Astrocyte (in vitro differentiated cells and primary cell): ENCODE results near the gene CERS5. TPM values are rescaled to one million over a fixed set of nuclear protein-coding genes. Genes with fewer than 3 reads are reported as not detected.

ENCODE experiments used
- DNase-seq: peaks from one replicate; pipeline ENCODE4 v3.0.0-alpha.2; 2010; ENCODE audit warnings: low read depth
- FAIRE-seq: peaks from 2 replicates; lab custom pipeline; 2011; peaks lifted over from hg19 to GRCh38; lab: Jason Lieb, UNC
- H2AFZ ChIP-seq: 2 replicates; pipeline ENCODE4 v1.6.0; 2012; ENCODE audit warnings: low read depth, low read length, inconsistent platforms
- H3K27ac ChIP-seq: 2 replicates; pipeline ENCODE4 v1.5.1; 2011; ENCODE audit warnings: low read depth, low read length, inconsistent platforms
- H3K27me3 ChIP-seq: 2 replicates; pipeline ENCODE4 v1.6.0; 2011; ENCODE audit warnings: low read length, inconsistent platforms; ENCODE audit not compliant: insufficient read depth
- H3K36me3 ChIP-seq: 2 replicates; pipeline ENCODE4 v1.5.1; 2011; ENCODE audit warnings: low read length, inconsistent platforms; ENCODE audit not compliant: insufficient read depth
- H3K4me1 ChIP-seq: 2 replicates; pipeline ENCODE4 v1.5.1; 2011; ENCODE audit warnings: low read length, inconsistent platforms; ENCODE audit not compliant: insufficient read depth
- H3K4me2 ChIP-seq: 2 replicates; pipeline ENCODE4 v1.6.0; 2012; ENCODE audit warnings: low read length, inconsistent platforms
- H3K4me3 ChIP-seq: 2 replicates; pipeline ENCODE4 v1.5.1; 2011; ENCODE audit warnings: low read depth, mild to moderate bottlenecking, low read length, inconsistent platforms; ENCODE audit not compliant: insufficient read depth
- H3K79me2 ChIP-seq: 2 replicates; pipeline ENCODE4 v1.6.0; 2012; ENCODE audit warnings: mild to moderate bottlenecking, low read length, inconsistent platforms; ENCODE audit not compliant: insufficient read depth
- H3K9ac ChIP-seq: 2 replicates; pipeline ENCODE4 v1.6.0; 2012; ENCODE audit warnings: mild to moderate bottlenecking, low read length, inconsistent platforms
- H3K9me3 ChIP-seq: 2 replicates; pipeline ENCODE4 v1.5.1; 2012; ENCODE audit warnings: low read depth, mild to moderate bottlenecking, low read length, inconsistent platforms; ENCODE audit not compliant: insufficient read depth
- H4K20me1 ChIP-seq: 2 replicates; pipeline ENCODE4 v1.6.0; 2012; ENCODE audit warnings: low read length, inconsistent platforms; ENCODE audit not compliant: insufficient read depth
- H3K27ac Mint-ChIP-seq: one replicate; pipeline ENCODE4 v1.8.0; 2021; ENCODE audit warnings: mild to moderate bottlenecking, mixed read lengths; ENCODE audit not compliant: unreplicated experiment
- H3K27me3 Mint-ChIP-seq: one replicate; pipeline ENCODE4 v1.8.0; 2021; ENCODE audit warnings: low read depth, mixed read lengths; ENCODE audit not compliant: unreplicated experiment
- H3K36me3 Mint-ChIP-seq: one replicate; pipeline ENCODE4 v1.8.0; 2021; ENCODE audit warnings: low read depth, mixed read lengths; ENCODE audit not compliant: unreplicated experiment
- H3K4me1 Mint-ChIP-seq: one replicate; pipeline ENCODE4 v1.8.0; 2021; ENCODE audit warnings: low read depth, mixed read lengths; ENCODE audit not compliant: unreplicated experiment
- H3K4me3 Mint-ChIP-seq: one replicate; pipeline ENCODE4 v1.8.0; 2021; ENCODE audit warnings: mild to moderate bottlenecking, moderate library complexity, mixed read lengths; ENCODE audit not compliant: unreplicated experiment
- H3K9me3 Mint-ChIP-seq: one replicate; pipeline ENCODE4 v1.8.0; 2021; ENCODE audit warnings: mild to moderate bottlenecking, mixed read lengths; ENCODE audit not compliant: unreplicated experiment
- EZH2 ChIP-seq: IDR thresholded peaks from 2 replicates; pipeline ENCODE4 v1.6.1; 2012; ENCODE audit warnings: mild to moderate bottlenecking, low read length, inconsistent platforms; ENCODE audit not compliant: insufficient read depth
- total RNA-seq: library from RNA; stranded (reverse); gene quantifications from 2 replicates; pipeline ENCODE4 v1.2.1, GENCODE V29; 2021
- TF ChIP-seq, protein P1 (sequence below): IDR thresholded peaks from 2 replicates; pipeline ENCODE4 v1.5.1; 2011; ENCODE audit warnings: low read depth, mild to moderate bottlenecking, inconsistent platforms, low read length, moderate library complexity; ENCODE audit not compliant: insufficient read depth

Gene CERS5
- total RNA-seq, 1 donor from 2014 or later, result 115 TPM

DNA sequence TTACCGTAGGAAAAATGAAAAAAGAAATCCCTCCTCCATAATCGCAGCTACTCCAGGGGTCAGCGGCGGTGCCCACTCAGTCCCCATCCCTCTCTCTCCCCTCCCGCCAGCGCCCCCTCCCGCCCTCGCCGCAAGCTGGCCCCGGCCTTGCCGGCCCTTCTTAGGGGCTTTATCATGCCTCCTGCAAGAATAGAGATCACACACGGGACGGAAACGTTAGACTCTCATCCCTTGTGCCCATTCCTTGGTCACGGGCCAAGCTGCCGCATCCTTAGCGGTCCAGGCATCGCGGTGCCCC lies 55.8 kb downstream of the CERS5 start:
- H4K20me1 ChIP-seq, result peaks cover 5% of the 10 kb centered on the region
- H3K27ac ChIP-seq, result no peak overlapping the region
- H2AFZ ChIP-seq, result peak overlapping the region; percentile 92
- TF ChIP-seq EZH2, result no peak
- H3K9ac ChIP-seq, result no peak overlapping the region
- H3K36me3 ChIP-seq, result no peaks in the 10 kb centered on the region
- H3K4me1 ChIP-seq, result peaks cover 10% of the 10 kb centered on the region
- H3K36me3 Mint-ChIP-seq, result peaks cover 13% of the 10 kb centered on the region
- H3K27me3 ChIP-seq, result no peaks in the 10 kb centered on the region
- DNase-seq, result peak; percentile 3
- peak overlapping the region; percentile 81 for H3K27ac Mint-ChIP-seq
- peak overlapping the region; percentile 20 for H3K4me3 ChIP-seq
- H3K4me2 ChIP-seq, result peak overlapping the region; percentile 84
- no peaks in the 10 kb centered on the region for H3K9me3 ChIP-seq
- H3K79me2 ChIP-seq, result peaks cover 32% of the 10 kb centered on the region
- peak overlapping the region; percentile 74 for H3K4me3 Mint-ChIP-seq
- no peaks in the 10 kb centered on the region for H3K9me3 Mint-ChIP-seq
- no peak for FAIRE-seq
- peaks cover 21% of the 10 kb centered on the region for H3K4me1 Mint-ChIP-seq
- H3K27me3 Mint-ChIP-seq, result no peaks in the 10 kb centered on the region

DNA sequence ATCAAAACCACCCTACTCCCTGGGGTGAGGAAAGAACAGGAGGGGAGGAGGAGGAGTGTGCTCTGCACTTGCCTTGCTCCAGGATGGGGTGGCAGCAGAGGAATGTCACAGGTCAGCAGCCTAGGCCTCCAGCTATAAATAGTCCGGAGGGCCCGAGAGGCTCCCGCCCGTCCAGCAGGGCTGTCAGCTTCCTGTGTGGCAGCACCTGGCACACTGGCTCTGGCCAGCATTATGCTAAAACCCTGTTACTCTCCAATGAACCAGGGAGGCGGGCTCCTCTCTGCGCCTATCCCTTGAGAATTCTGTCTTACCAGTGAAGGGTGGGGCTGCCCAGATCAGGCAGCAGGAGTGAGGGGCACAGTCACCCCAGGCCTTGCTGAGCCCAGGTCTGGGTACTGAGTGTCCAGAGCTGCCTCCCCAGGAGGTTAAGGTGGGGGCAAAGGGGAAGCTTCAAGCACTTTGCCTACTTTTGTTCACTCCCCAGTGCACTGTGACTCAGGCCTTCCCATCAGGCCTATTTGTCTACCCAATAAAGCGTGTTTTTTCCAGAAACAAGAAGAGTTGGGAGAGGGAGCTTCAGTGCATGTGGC lies 56.3 kb downstream of the CERS5 start:
- Histone ChIP-seq H3K79me2 (peaks cover 29% of the 10 kb centered on the region), H3K27ac (no peak overlapping the region), H3K4me2 (peak overlapping the region; percentile 84), H2AFZ (peak overlapping the region; percentile 92), H3K4me3 (no peak overlapping the region), H3K4me1 (peaks cover 10% of the 10 kb centered on the region), H3K9me3 (no peaks in the 10 kb centered on the region), H4K20me1 (peaks cover 3% of the 10 kb centered on the region), H3K27me3 (no peaks in the 10 kb centered on the region), H3K9ac (no peak overlapping the region), H3K36me3 (no peaks in the 10 kb centered on the region)
- FAIRE-seq (no peak), DNase-seq (no peak)
- TF ChIP-seq EZH2, result no peak
- TF ChIP-seq, protein P1, sequence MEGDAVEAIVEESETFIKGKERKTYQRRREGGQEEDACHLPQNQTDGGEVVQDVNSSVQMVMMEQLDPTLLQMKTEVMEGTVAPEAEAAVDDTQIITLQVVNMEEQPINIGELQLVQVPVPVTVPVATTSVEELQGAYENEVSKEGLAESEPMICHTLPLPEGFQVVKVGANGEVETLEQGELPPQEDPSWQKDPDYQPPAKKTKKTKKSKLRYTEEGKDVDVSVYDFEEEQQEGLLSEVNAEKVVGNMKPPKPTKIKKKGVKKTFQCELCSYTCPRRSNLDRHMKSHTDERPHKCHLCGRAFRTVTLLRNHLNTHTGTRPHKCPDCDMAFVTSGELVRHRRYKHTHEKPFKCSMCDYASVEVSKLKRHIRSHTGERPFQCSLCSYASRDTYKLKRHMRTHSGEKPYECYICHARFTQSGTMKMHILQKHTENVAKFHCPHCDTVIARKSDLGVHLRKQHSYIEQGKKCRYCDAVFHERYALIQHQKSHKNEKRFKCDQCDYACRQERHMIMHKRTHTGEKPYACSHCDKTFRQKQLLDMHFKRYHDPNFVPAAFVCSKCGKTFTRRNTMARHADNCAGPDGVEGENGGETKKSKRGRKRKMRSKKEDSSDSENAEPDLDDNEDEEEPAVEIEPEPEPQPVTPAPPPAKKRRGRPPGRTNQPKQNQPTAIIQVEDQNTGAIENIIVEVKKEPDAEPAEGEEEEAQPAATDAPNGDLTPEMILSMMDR, result no peak
- Mint-ChIP-seq H3K9me3 (no peaks in the 10 kb centered on the region), H3K36me3 (peaks cover 12% of the 10 kb centered on the region), H3K27me3 (peaks cover 1% of the 10 kb centered on the region), H3K4me3 (peak overlapping the region; percentile 74), H3K4me1 (peaks cover 21% of the 10 kb centered on the region), H3K27ac (peak overlapping the region; percentile 90)

DNA sequence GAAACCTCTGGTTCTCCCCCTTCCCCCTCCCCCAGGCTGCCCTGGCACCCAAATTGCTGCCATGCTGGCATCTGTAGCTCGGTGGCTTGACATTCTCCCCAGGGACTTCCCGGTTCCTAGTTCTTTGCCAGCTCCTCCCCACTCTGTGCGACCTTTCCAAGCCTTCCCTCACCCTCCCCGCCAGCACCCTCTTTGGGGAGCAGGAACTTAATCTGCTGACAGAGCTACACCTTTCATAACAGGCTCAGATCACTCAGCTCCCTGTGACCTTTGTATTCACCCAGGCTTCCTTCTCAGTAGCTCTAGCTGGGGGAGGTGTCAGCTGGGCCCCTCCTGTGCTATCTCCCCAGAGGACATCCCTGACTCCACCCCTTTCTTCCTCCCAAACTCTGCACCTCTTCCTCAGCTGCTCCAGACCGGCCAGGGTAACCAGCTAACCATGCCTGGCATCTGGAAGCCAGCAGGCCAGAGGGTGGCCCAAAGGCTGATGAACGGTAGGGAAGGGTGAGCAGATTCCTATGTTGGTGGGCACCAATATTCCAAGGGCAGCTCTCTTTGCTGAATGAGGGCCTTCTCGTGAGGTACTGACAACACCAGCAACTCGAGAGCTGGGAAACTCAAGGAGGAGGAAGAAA lies 56.9 kb downstream of the CERS5 start:
- Mint-ChIP-seq H3K4me1 (peaks cover 21% of the 10 kb centered on the region), H3K27ac (peak overlapping the region; percentile 90), H3K27me3 (peaks cover 6% of the 10 kb centered on the region), H3K4me3 (peak overlapping the region; percentile 34), H3K9me3 (no peaks in the 10 kb centered on the region), H3K36me3 (peaks cover 9% of the 10 kb centered on the region)
- Histone ChIP-seq H3K4me3 (no peak overlapping the region), H3K79me2 (peaks cover 23% of the 10 kb centered on the region), H3K9me3 (no peaks in the 10 kb centered on the region), H3K9ac (no peak overlapping the region), H3K4me1 (peaks cover 10% of the 10 kb centered on the region), H4K20me1 (peaks cover 3% of the 10 kb centered on the region), H3K36me3 (no peaks in the 10 kb centered on the region), H3K27ac (no peak overlapping the region), H3K27me3 (no peaks in the 10 kb centered on the region), H3K4me2 (no peak overlapping the region), H2AFZ (peak overlapping the region; percentile 92)
- TF ChIP-seq, protein P1, result no peak
- TF ChIP-seq EZH2, result no peak
- DNase-seq, result no peak
- FAIRE-seq, result no peak
